CD4-positive, alpha-beta T cell treated with Interleukin-1 beta for 1 hour (primary cell): ENCODE measurements around the gene CACUL1.
"Not testable (repeated sequence)": the region's sequence is repeated elsewhere in the genome, so short reads cannot be mapped to it uniquely, and the experiment has no call there.

Source experiments
- DNase-seq, 2 donors: peaks; one replicate each; pipeline ENCODE4 v3.0.0-alpha.2; 2020 to 2022

The CACUL1 gene

GRCh38 chr10:118754556-118755423 lies at the start of gene CACUL1:
CACUL1 (minus strand) TSS chr10:118754970; CDS start chr10:118754762, 208 bp downstream.
- peak; percentile 100 for DNase-seq

GRCh38 chr10:118804262-118804773 lies 49.5 kb upstream of the CACUL1 start:
- DNase-seq, result no peak

DNA sequence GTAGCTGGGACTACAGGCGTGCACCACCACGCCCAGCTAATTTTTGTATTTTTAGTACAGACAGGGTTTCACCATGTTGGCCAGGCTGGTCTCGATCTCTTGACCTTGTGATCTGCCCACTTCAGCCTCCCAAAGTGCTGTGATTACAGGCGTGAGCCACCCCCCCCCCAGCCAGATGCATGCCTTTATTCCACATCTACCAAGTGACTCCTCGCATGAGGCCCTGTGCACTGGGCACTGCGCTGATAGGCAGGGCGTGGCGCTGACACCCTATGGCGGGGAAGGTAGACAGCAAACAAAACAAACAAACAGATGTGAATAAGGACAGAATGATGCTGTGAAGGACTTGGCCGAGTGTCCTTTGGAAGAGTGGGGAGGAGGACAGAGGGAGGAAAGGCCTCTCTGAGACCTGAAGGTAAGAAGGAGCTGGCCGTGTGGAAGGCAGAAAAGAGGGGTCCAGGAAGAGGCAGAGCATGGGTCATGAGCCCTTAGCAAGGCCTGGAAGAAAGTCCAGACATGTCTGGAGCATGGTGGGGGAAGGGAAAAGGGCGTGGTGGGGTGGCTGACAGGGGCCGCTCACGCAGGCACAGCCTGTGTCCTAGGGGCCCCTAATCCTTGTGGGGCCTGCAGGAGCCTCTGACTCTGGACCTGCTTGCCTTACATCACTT lies 47.5 kb upstream of the CACUL1 start:
- no peak for DNase-seq

DNA sequence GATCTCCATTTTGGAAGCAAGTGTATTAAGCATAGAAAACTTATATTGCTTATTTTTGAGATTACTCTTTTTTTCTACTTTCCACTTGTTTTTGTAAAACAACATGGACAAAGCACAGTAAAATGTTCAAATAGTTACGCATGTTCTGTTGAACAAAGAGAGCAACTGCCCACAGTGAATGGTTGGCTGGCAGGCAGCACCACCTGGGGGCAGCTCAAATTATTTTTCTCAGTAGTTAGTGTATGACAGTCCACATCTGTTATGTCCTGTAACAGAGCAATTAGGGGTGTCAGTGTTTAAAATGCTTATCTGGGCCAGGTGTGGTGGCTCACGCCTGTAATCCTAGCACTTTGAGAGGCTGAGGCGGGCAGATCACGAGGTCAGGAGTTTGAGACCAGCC lies 46.1 kb upstream of the CACUL1 start:
- peak; percentile 12 to 18 for DNase-seq

GRCh38 chr10:118799777-118800176 lies 45.0 kb upstream of the CACUL1 start:
- no peak for DNase-seq

GRCh38 chr10:118798231-118798662 lies 43.5 kb upstream of the CACUL1 start:
- DNase-seq, result no peak

DNA sequence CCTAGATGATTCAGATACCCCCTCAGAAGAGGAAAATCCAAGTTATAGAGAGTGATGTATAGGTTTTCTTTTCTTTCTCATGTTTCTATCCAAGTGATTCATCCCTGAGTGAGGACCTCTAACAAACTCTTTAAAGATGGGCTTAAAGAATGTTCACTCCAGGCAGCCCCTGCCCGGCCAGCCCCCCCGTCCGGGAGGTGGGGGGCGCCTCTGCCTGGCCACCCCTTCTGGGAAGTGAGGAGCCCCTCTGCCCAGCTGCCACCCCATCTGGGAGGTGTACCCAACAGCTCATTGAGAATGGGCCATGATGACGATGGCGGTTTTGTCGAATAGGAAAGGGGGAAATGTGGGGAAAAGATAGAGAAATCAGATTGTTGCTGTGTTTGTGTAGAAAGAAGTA lies 40.2 kb upstream of the CACUL1 start:
- DNase-seq, result not testable (repeated sequence)

DNA sequence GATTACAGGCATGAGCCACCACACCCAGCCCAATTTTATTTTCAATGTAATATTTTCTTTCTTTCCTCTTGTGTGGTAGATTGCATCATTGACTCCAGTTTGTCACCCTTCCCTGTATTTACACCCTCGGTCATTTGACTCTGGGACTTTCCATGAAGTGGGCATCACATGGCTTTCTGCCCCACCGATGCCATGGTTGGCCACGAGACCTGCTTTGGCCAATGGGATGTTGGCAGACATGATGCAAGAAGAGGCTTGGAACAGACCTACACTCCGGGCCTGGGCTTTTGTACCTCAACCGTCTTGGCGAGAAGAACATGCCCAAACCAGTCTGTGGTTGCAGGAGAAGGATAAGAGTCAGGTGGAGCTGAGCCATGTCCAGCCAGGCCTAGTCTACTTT lies 38.8 kb upstream of the CACUL1 start:
- DNase-seq, result peak; percentile 6 to 67

DNA sequence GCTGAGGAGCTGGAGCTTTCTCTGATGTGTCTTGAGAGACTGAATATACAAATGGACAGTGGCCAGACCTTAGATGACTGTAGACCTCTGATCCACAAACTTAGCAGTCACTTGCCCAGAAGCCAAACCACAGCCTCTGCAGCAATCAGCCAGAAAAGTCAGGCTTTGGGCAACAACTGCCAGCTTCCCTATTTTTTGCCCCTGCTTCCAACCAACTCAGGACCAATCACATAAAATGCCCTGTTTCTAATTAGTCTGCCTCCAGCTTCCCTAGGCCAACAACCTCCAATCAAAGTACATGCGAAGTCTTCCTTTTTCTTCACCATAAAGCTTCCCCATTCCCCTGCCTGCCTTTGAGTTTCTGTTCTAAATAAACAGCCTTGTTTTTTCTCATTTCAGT lies 37.8 kb upstream of the CACUL1 start:
- DNase-seq, result peak; percentile 3 to 65

DNA sequence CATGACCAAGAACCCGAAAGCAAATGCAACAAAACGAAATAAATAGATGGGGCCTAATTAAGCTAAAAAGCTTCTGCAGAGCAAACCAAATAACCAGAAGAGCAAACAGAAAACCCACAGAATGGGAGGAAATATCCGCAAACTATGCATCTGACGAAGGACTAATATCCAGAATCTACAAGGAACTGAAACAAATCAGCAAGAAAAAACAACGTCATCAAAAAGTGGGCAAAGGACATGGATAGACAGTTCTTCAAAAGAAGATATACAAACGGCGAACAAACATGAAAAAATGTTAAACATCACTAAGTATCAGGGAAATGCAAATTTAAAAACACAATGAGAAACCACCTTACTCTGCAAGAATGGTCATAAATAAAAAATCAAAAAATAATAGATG lies 35.3 kb upstream of the CACUL1 start:
- no peak for DNase-seq

GRCh38 chr10:118785551-118785950 lies 30.8 kb upstream of the CACUL1 start:
- no peak for DNase-seq

DNA sequence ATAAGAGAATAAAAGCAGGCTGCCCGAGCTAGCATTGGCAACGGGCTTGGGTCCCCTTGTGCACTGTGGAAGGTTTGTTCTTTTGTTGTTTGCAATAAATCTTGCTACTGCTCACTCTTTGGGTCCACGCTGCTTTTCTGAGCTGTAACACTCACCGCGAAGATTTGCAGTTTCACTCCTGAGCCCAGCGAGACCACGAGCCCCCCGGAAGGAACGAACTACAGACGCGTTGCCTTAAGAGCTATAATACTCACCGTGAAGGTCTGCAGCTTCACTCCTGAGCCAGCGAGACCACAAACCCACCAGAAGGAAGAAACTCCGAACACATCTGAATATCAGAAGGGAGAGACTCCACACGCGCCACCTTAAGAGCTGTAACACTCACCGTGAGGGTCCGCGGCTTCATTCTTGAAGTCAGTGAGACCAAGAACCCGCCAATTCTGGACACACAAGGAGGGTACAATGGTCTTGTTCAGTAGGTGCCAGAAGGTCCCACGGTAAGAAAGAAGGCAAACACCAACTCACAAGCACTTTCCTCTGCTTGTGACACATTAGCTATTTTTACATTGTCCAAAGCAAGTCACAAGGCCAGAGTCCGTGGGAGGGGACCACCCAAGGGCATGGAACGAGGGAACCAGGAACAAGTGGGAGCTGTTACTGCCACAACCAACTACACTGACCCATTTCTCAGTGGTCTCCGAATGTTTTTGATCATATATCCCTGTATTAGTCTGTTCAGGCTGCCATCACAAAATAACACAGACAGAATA lies 29.2 kb upstream of the CACUL1 start:
- DNase-seq, result no peak

GRCh38 chr10:118782916-118783465 lies 28.2 kb upstream of the CACUL1 start:
- not testable (repeated sequence) for DNase-seq

- DNase-seq, result no peak
These were observed 26.8 kb upstream of the CACUL1 start for GRCh38 chr10:118781541-118781940.

- DNase-seq, result no peak
These were observed 24.0 kb upstream of the CACUL1 start for GRCh38 chr10:118778727-118779126.

GRCh38 chr10:118776960-118777359 lies 22.2 kb upstream of the CACUL1 start:
- no peak for DNase-seq

- no peak for DNase-seq
These were observed 21.3 kb upstream of the CACUL1 start for GRCh38 chr10:118776033-118776432.

DNA sequence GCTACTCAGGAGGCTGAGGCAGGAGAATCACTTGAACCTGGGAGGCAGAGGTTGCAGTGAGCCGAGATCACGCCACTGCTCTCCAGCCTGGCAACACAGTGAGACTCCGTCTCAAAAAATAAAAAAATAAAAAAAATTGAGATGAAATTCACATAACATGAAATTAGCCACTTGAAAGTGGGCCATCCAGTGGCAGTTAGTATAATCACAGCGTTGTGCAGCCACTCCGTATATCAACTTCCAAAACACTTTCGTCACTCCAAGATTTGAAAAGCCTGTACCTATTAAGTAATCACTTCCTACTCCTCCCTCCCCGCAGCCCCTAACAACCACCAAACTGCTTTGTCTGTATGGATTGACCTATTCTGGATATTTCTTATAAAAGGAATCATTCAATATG lies 20.7 kb upstream of the CACUL1 start:
- no peak for DNase-seq

GRCh38 chr10:118773041-118773440 lies 18.3 kb upstream of the CACUL1 start:
- no peak for DNase-seq

- DNase-seq, result no peak
These were observed 17.2 kb upstream of the CACUL1 start for GRCh38 chr10:118771976-118772375.

- DNase-seq, result no peak
These were observed 15.3 kb upstream of the CACUL1 start for GRCh38 chr10:118769898-118770600.
